Stimulated activated CD8-positive, alpha-beta memory T cell treated with anti-CD3 and anti-CD28 coated beads, Interleukin-4, amount 100 ng/mL, for 24 hours (primary cell): ENCODE data around the gene ALAS1.

Source experiments
- DNase-seq: peaks from one replicate; pipeline ENCODE4 v3.0.0-alpha.2; 2020; ENCODE audit warnings: low read depth

ALAS1 gene

DNA sequence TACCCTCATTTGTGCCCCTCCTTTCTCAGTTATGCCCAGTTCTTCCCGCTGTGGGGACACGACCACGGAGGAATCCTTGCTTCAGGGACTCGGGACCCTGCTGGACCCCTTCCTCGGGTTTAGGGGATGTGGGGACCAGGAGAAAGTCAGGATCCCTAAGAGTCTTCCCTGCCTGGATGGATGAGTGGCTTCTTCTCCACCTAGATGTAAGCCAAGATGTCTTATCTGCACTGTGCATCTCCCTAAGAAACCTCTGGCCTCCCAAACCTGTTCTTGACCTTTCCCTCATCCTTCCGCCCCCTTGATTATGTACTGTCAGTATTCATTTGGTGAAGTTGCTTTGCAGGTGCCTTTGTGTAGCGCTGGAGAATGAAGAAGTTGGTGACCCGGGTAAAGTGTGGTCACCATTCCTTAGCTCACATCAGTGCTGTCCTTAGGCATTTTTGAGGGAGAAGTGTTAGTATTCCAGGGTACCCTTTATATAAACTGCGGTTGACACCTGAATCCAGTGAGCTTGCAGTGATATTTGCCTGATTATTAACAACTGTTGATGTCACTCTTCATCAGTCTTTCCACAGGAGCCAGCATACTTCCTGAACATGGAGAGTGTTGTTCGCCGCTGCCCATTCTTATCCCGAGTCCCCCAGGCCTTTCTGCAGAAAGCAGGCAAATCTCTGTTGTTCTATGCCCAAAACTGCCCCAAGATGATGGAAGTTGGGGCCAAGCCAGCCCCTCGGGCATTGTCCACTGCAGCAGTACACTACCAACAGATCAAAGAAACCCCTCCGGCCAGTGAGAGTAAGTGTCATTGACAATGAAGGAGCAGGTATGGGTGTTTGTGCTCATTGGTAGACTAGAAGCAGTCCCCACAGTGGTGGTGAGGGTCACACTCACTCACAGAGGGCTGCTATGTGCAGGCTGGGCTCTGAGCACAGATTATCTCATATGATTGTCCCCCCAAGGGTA is 966 bp downstream of the ALAS1 start:
- no peak for DNase-seq

DNA sequence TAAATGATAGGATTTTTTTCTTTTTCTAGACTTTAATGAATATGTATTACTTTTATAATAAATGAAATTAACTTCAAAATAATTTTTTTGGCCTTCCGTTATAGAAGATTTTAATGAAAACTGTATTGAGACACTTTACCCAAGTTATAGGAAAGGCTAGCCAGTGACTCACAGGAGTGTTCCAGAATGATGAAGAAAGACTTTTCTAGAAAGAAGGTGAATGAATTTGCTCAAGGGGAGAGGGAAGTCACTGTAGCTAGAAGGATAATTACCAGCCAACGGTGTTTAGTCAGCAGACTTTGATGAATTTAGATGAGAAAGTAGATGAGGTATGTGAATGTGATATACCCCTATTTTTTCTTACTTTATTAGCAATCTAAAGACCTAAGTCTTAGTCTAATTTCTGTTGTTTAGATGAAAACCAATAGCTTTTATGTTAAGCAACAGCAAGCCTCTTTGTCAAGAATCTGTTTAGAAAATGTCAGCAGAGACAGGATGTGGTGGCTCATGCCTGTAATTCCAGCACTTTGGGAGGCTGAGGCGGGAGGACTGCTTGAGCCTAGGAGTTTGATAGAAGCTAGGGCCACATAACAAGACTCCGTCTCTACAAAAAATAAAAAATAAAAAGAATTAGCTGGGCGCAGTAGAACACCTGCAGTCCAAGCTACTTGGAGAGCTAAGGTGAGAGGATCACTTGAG is 3.2 kb downstream of the ALAS1 start:
- no peak for DNase-seq

DNA sequence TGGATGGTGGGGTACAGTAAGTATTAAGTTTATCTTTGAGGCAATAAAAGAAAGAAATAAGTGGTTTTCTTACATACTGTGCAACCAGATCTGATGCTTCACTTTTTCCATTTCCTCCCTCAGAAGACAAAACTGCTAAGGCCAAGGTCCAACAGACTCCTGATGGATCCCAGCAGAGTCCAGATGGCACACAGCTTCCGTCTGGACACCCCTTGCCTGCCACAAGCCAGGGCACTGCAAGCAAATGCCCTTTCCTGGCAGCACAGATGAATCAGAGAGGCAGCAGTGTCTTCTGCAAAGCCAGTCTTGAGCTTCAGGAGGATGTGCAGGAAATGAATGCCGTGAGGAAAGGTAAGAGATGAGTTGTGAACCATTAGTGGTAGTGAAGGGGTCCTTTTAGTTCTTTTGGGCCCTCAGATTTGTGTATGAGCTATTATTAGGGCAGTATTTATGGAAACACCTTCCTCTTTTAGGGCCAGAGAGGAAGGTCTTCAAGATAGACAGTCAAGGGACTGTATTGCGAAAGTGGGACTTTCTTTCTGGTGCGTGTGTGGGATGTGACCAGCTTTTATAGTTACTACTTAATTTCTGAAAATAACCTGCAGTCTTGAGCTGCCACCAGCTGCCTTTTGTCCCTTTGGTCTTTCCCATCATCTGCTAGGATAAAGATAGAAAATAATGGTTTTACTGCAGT is 4.6 kb downstream of the ALAS1 start:
- no peak for DNase-seq

DNA sequence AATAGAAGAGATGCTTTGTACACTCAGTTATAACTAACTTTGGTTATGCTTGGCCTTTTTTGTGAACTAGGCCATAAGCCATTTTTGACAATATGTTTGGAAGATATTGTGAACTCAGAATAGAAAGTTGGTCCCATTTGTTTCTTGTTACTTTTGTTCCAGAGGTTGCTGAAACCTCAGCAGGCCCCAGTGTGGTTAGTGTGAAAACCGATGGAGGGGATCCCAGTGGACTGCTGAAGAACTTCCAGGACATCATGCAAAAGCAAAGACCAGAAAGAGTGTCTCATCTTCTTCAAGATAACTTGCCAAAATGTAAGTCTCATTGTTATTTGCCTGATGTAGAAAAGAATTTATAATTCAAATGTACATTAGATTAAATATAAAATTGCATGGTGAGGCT is 5.7 kb downstream of the ALAS1 start:
- DNase-seq = no peak

DNA sequence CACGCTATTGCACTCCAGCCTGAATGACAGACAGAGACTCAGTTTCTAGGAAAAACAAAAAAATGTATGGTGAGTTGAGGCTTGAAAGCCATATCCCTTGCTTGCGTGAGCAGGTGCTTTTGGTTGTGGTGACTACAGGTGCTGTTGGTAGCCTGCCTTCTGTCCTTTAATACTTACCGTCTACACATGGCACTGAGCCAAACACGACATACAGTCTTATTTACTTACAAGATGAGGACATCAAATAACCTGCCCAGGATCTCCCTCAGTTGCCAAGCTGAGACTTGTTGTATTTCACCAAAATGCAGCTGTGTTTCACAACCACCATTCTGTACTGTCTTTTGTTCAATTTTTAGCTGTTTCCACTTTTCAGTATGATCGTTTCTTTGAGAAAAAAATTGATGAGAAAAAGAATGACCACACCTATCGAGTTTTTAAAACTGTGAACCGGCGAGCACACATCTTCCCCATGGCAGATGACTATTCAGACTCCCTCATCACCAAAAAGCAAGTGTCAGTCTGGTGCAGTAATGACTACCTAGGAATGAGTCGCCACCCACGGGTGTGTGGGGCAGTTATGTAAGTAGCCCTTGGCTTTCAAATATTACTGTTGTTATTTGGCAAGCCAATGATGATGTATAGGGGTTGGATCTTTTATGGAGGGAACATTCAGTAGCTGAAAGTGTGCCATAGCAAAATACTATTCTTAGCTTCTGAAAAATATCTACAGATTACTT is 6.5 kb downstream of the ALAS1 start:
- DNase-seq = no peak

DNA sequence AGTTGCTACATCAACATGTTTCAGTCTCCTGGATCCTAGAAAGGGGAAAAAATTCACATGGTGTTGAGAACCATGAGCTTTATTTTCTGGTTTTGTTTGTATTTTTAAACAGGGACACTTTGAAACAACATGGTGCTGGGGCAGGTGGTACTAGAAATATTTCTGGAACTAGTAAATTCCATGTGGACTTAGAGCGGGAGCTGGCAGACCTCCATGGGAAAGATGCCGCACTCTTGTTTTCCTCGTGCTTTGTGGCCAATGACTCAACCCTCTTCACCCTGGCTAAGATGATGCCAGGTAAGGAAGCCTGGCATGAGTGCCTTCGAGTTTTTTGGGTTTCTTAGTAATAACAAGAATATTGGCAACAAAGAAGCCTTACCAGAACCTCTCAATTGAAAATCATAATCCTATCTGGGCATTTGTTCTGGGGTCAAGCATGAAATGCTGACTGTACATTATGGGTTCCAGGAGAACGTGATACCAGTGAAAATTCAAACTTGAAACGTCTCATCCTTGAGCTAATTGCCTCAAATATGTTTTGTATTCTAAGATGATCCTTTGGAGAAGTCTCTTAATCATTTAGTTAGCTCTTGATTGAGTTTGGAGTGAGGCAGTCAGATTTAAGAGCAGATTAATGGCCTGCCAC is 7.9 kb downstream of the ALAS1 start:
- no peak for DNase-seq

DNA sequence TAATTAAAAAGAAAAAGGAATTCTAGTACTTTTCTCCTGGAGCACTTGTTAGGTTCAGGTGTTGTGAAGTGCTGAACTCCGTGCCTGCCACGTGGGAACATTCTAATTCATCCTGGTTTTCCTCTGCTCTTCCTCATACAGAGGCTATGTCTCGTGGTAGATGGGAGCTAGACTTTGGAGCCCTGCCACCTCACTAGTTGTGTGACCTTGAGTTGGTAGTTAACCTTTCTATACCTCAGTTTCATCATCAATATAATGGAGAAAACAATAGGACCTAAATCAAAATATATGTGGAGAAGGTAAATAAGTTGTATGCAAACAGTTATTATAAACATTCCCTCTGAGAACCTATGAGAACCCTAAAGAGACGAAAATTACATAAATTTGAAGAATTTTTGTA is 10.6 kb downstream of the ALAS1 start:
- no peak for DNase-seq

DNA sequence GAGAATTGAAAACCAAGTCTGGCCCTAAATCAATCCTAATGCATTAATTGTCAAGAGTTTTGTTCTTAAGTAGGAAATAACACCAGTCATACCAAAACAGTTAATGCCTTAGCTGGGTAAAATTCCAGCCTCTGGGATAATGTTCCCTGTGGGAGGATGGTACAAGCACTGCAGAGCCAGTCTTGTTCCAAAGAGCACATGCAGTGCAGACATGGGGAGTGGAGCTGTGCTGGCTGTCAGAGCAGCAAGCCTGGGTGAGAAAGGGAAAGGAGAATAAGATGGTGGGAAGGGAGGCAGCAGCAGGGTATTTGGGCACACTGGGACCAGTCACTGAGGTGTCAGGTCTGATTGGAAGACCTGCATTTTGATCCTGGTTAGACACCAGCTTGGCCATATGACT is 12.1 kb downstream of the ALAS1 start:
- no peak for DNase-seq

DNA sequence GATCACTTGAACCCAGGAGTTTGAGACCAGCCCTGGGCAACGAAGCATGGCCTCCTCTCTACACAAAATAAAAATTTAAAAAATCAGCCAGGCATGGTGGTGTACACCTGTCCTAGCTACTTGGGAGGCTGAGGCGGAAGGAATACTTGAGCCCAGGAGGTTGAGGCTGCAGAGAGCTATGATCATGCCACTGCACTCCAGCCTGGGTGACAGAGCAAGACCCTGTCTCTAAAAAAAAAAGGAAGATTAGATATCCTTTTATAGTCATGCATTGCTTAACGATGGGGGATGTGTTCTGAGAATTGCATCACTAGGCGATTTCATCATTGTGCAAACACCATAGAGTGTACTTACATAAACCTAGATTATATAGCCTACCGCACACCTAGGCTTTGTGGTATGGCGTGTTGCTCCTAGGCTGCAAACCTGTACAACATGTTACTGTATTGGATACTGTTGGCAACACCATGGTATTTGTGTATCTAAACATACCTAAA is 12.6 kb downstream of the ALAS1 start:
- DNase-seq = no peak

DNA sequence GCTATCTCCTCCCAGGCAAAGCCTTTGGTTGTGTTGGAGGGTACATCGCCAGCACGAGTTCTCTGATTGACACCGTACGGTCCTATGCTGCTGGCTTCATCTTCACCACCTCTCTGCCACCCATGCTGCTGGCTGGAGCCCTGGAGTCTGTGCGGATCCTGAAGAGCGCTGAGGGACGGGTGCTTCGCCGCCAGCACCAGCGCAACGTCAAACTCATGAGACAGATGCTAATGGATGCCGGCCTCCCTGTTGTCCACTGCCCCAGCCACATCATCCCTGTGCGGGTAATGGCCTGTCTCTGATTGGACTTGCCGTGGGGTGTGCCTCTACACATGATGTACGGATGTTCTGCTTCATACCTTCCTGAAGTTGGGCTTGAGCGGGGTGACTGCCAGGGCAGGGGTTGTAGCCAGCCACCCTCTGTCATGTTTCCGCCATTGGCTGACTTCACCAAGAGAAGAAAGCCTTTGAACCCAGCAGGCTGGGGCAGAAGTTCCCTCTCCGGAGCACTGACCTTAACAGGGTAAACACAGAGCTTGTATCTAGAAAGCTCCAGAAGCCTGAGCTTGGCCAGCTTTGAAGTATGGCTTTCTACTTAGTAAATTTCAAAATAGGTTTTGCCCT is 13.4 kb downstream of the ALAS1 start:
- no peak for DNase-seq

DNA sequence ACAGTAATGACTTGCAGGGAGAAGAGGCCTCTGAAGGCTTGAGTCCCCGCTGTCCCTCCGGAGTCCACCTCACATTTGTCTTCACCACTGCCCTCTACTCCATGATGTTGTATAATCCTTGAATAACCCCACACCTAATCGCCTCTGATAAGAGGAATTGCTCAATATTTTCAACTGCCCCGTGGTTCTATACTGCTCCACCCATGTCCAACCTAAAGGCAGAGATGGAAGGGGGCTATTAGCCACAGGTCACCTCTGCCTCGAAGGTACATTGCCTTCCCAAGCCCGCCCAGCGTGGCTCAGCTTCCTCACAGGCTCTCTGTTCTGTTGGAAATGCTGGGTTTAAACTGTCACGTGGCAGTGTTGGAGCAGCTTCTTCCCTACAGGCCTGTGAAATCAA is 15.0 kb downstream of the ALAS1 start:
- DNase-seq = no peak

DNA sequence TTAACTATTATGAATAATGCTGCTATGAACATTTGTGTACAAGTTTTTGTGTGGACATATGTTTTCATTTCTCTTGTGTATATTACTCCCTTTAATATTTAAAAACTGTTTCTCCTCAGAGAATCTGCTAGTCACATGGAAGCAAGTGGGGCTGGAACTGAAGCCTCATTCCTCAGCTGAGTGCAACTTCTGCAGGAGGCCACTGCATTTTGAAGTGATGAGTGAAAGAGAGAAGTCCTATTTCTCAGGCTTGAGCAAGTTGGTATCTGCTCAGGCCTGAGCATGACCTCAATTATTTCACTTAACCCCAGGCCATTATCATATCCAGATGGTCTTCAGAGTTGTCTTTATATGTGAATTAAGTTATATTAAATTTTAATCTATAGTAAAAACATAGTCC is 15.9 kb downstream of the ALAS1 start:
- DNase-seq = no peak

DNA sequence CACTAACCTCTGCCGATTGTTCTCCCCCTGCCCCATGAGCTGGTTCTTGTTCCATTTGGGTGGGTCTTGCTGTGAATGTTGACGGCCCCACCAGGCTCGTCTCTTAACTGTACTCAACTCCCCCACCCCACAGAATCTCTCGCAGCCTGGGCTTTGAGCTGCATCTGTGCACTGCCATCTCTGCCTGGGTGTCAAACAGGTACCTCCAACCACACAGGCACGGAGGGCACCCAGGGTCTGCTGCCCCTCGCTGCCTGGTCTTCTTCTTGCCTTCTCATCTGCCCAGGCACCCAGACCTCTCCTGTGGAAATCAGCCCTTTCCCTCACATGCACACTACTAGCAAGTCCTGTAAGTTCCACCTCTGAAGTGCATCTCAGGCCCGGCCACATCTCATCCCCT is 17.4 kb downstream of the ALAS1 start:
- no peak for DNase-seq

DNA sequence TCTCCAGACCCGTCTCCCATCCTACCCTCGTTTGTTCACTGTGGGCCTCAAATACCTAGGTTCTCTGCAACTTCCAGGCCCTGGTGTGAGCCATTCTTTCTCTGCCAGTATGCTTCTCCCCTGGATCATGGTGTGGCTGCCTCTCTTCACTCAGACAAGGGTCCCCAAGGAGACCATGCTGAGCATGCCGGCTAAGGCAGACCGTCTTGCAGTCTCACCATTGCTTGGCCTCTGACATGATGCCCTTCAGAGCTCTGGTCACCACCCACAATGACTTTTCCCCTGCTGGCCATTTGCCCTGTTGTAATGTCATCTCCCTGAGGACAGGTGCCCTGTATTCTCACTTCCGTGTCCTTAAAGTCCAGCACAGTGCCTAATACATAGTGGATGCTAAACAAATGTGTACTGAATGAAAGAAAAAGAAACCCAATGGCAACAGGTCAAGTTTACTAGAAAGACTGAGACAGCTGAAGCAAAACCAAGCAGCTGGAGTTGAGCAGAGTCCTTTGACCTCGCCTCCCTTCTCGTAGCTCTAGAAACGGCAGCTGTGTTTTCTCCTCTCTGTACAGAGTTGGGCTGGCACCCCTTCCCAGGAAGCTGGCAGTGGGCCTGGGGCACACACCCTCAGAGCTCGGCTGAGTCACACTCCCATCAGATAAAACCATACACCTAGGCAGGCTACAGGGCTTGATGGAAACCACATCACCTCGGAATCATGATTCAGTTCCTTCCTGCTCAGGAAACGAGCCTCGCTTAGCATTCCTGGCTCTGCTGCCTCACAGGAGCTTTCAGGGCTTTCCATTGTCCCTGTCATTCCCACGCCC is 18.8 kb downstream of the ALAS1 start:
- DNase-seq = no peak

DNA sequence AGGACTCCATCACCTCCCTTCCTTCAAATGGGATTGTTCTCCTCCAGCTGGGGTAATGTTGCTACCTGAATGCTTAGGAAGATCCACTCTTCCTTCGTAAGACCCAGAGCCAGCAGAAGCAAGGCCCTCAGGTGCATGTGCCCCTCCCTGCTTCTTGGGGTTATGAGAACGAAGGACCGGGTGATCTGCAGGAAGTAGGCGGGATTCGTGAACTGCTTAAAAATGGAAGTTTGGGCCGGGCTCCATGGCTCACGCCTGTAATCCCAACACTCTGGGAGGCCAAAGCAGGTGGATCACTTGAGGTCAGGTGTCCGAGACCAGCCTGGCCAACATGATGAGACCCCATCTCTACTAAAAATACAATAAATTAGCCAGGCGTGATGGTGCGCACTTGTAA is 19.4 kb downstream of the ALAS1 start:
- no peak for DNase-seq

DNA sequence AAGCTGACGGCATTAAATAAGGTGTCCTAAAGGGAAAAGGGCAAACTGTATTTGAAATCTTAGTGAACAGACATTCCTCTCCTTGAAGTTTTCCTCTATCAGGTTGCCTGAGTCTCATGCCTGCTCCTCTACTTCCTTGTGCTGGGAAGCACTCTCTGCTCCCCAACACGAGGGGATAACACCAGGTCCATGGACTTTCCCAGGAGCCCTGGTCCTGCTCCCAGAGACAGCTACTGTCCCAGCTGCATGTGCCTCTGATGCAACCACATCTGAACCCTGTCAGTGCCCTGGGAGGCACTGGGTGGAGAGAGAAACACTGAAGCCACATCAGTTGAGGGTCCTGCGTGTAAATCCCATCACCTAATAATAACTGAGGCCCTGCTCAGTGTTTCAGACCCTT is 20.1 kb downstream of the ALAS1 start:
- DNase-seq = no peak

DNA sequence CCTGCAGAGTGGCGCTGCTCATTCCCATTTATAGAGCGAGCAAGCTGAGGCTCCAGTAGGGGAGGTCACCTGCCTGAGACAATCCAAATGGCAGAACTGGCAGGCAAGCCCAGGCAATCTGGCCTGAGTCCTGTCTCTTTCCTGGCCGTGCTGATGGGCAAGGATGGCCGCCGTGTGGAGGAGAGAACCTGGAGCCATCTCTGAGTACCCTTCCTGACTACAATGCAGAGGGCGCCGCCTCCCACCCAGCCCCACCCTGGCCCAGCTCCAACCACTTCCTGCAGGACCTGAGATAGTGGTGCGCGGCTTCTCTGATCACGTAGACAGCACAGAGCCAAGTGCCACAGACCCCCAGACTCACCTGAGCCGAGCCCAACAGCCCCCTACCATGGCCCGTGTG is 20.5 kb downstream of the ALAS1 start:
- no peak for DNase-seq

DNA sequence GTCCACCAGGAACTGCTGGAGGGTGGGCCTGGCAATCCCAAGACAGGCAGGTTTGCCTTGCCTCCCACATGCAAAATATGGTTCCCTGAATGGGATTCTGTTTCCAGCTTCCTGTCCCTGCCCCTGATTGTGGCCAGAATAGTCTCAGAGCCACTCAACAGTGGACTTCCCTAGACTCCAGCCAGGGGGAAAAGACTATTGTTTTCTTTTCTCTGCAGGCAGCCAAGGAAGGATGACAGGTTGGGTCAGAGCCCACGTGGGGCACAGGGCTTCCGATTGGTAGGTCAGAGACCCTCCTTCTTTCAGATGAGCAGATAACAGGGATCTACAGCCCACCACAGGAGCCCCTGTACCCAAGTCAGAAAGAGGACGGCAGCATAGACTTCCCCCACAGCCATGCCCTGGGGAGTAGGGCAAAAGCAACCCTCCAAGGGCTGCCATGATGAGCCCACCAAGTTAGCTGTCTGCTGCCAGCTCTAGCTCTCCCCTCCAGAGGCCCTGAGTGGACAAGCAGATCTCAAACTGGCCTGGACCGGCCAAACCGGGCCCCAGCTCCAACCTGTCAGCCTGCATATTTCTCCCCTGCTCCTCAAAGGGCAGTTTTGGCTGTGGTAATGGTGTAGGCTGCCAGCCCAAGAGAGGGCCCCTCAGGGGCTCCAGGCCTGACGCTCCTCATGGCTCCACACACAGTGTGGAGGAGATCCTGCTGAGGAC is 21.1 kb downstream of the ALAS1 start:
- DNase-seq = no peak

DNA sequence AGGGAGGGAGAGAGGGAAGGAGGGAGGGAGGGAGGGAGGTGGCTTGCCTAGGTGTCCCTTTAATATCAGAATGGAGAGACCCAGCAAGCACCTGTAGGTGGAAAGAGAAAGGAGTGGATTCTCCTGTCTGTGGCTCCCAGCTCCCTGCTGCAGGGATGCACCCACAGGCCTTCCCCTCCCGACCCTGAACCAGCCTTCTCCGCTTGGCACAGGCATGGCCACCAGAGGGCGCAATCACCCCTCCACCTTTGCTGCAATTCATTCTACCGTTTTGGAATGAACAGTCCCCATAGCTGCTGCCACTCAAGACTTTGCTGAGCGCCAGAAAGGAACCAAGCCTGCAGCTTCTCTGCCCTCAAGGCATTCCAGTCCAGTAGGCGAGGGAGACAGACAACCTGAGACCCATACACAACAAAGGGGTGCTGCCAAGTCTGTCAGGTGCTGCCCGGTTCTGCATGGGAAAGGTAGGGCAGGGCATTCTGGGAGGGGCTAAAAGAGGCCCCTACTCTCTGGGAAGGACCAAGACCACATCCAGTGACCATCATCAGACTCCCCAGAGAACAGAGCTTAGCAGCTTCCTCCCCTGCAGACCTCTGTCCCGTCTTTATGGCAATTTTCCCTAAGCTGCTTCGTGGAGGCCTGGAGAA is 22.5 kb downstream of the ALAS1 start:
- peak; percentile 78 for DNase-seq
